ENCODE measurements around the gene NUCKS1. TPM values are rescaled to one million over a fixed set of nuclear protein-coding genes. Genes with fewer than 3 reads are reported as not detected.

Gene NUCKS1
- total RNA-seq, 1 experiment from 2014 or later = 319 TPM

GRCh38 chr1:205764578-205764977 is 14.6 kb upstream of the NUCKS1 start:
- CTCF ChIA-PET = interaction anchor here (0.5 kb wide), 1 partner anchor 84 kb away, joined by 4 read pairs; the partner anchor contains the start of gene SLC45A3
- H3K9me2 ChIP-seq (ENCODE audit: insufficient read depth) = no peaks in the 10 kb centered on the region
- no peaks in the 10 kb centered on the region; the same call in 1 of the 2 replicates for H3K4me1 ChIP-seq (replicated peaks; ENCODE audit: insufficient read depth)
- H3K27me3 ChIP-seq (ENCODE audit: insufficient read depth, low read depth) = no peaks in the 10 kb centered on the region
- no peak overlapping the region for H2AFZ ChIP-seq
- H3K79me2 ChIP-seq (ENCODE audit: low read depth) = no peaks in the 10 kb centered on the region
- TF ChIP-seq CTCF (conservative IDR thresholded peaks at IDR 0.05) (no peak), EZH2 (IDR thresholded peaks at IDR 0.05; ENCODE audit: low read depth) (no peak)
- H3F3A ChIP-seq (ENCODE audit: insufficient read depth, low read depth) = no peaks in the 10 kb centered on the region; the same call in 1 of the 2 replicates
- H3K4me2 ChIP-seq = no peak overlapping the region
- H4K20me1 ChIP-seq (ENCODE audit: insufficient read depth) = no peaks in the 10 kb centered on the region
- intact Hi-C loops (cut with micrococcal nuclease; ENCODE audit: unreplicated experiment) = no loop called here
- no peak overlapping the region for H3K27ac ChIP-seq
- no peak for DNase-seq
- H3K9me3 ChIP-seq (ENCODE audit: insufficient read depth, low read depth) = no peaks in the 10 kb centered on the region
- no peaks in the 10 kb centered on the region for H3K36me3 ChIP-seq (ENCODE audit: low read depth)
- H3K4me3 ChIP-seq = no peak overlapping the region
- POLR2A ChIA-PET (ENCODE audit: unreplicated experiment) = no interaction called here
- no TSS peak for BruUV-seq (replicated peaks)

- H3K9me2 ChIP-seq (ENCODE audit: insufficient read depth) = no peaks in the 10 kb centered on the region
- CTCF ChIA-PET = no interaction called here
Observed at GRCh38 chr1:205763980-205764379, 14.0 kb upstream of the NUCKS1 start.

GRCh38 chr1:205760606-205761005 is 10.6 kb upstream of the NUCKS1 start:
- DNase-seq = no peak
- Histone ChIP-seq H3K9me3 (ENCODE audit: insufficient read depth, low read depth) (no peaks in the 10 kb centered on the region), H3K27ac (no peak overlapping the region), H3K4me1 (replicated peaks; ENCODE audit: insufficient read depth) (no peaks in the 10 kb centered on the region), H3K4me3 (no peak overlapping the region), H2AFZ (no peak overlapping the region), H3K9me2 (ENCODE audit: insufficient read depth) (no peaks in the 10 kb centered on the region), H3K27me3 (ENCODE audit: insufficient read depth, low read depth) (no peaks in the 10 kb centered on the region), H3K79me2 (ENCODE audit: low read depth) (no peaks in the 10 kb centered on the region), H3K36me3 (ENCODE audit: low read depth) (no peaks in the 10 kb centered on the region), H3K4me2 (no peak overlapping the region), H3F3A (ENCODE audit: insufficient read depth, low read depth) (no peaks in the 10 kb centered on the region), H4K20me1 (ENCODE audit: insufficient read depth) (no peaks in the 10 kb centered on the region)
- TF ChIP-seq CTCF (conservative IDR thresholded peaks at IDR 0.05) (no peak), EZH2 (IDR thresholded peaks at IDR 0.05; ENCODE audit: low read depth) (no peak)
- no TSS peak for BruUV-seq (replicated peaks)
- intact Hi-C loops (cut with micrococcal nuclease; ENCODE audit: unreplicated experiment) = no loop called here
- CTCF ChIA-PET = no interaction called here
- POLR2A ChIA-PET (ENCODE audit: unreplicated experiment) = no interaction called here

More at GRCh38 chr1:205763980-205764379, 14.0 kb upstream of the NUCKS1 start:
- Histone ChIP-seq H3K36me3 (ENCODE audit: low read depth) (no peaks in the 10 kb centered on the region), H3K79me2 (ENCODE audit: low read depth) (no peaks in the 10 kb centered on the region), H3F3A (ENCODE audit: insufficient read depth, low read depth) (no peaks in the 10 kb centered on the region; the same call in 1 of the 2 replicates), H3K9me3 (ENCODE audit: insufficient read depth, low read depth) (no peaks in the 10 kb centered on the region), H3K4me2 (no peak overlapping the region), H4K20me1 (ENCODE audit: insufficient read depth) (no peaks in the 10 kb centered on the region), H3K27ac (no peak overlapping the region), H2AFZ (no peak overlapping the region), H3K4me3 (no peak overlapping the region), H3K4me1 (replicated peaks; ENCODE audit: insufficient read depth) (no peaks in the 10 kb centered on the region; the same call in 1 of the 2 replicates), H3K27me3 (ENCODE audit: insufficient read depth, low read depth) (no peaks in the 10 kb centered on the region)
- TF ChIP-seq CTCF (conservative IDR thresholded peaks at IDR 0.05) (no peak), EZH2 (IDR thresholded peaks at IDR 0.05; ENCODE audit: low read depth) (no peak)
- POLR2A ChIA-PET (ENCODE audit: unreplicated experiment) = no interaction called here
- no peak for DNase-seq
- intact Hi-C loops (cut with micrococcal nuclease; ENCODE audit: unreplicated experiment) = no loop called here
- no TSS peak for BruUV-seq (replicated peaks)

All from PC-9 (cell line).